ENCODE data around the gene SLCO3A1.

Gene SLCO3A1

GRCh38 chr15:91845720-91846119 lies 7.8 kb upstream of the SLCO3A1 start:
- no peaks in the 10 kb centered on the region for H3K36me3 ChIP-seq
- no peak for TF ChIP-seq CTCF (IDR thresholded peaks at IDR 0.05; ENCODE audit: low read depth, low read length)
- no peak for DNase-seq
- no peak overlapping the region for H3K4me3 ChIP-seq (ENCODE audit: low read depth, low read length)
- no peaks in the 10 kb centered on the region for H3K9me3 ChIP-seq (ENCODE audit: severe bottlenecking)
- peaks cover 70% of the 10 kb centered on the region for H3K27me3 ChIP-seq (ENCODE audit: insufficient read depth, low read depth, severe bottlenecking)
- H3K27ac ChIP-seq = no peak overlapping the region

- Histone ChIP-seq H3K27me3 (ENCODE audit: insufficient read depth, low read depth, severe bottlenecking) (peaks cover 80% of the 10 kb centered on the region), H3K36me3 (no peaks in the 10 kb centered on the region), H3K9me3 (ENCODE audit: severe bottlenecking) (no peaks in the 10 kb centered on the region), H3K4me3 (ENCODE audit: low read depth, low read length) (no peak overlapping the region), H3K27ac (no peak overlapping the region)
- DNase-seq = no peak
- TF ChIP-seq CTCF (IDR thresholded peaks at IDR 0.05; ENCODE audit: low read depth, low read length) = no peak
These were observed 4.3 kb upstream of the SLCO3A1 start for GRCh38 chr15:91849180-91849579.

GRCh38 chr15:91849749-91850161 lies 3.8 kb upstream of the SLCO3A1 start:
- no peak for DNase-seq
- Histone ChIP-seq H3K27me3 (ENCODE audit: insufficient read depth, low read depth, severe bottlenecking) (peaks cover 80% of the 10 kb centered on the region), H3K9me3 (ENCODE audit: severe bottlenecking) (no peaks in the 10 kb centered on the region), H3K36me3 (no peaks in the 10 kb centered on the region), H3K4me3 (ENCODE audit: low read depth, low read length) (no peak overlapping the region), H3K27ac (no peak overlapping the region)
- 0 out of 2 replicates have a peak, but pooled peaks have one; percentile 14 for TF ChIP-seq CTCF (IDR thresholded peaks at IDR 0.05; ENCODE audit: low read depth, low read length)

GRCh38 chr15:91852741-91853510 lies 582 bp upstream of the SLCO3A1 start:
- Histone ChIP-seq H3K27me3 (ENCODE audit: insufficient read depth, low read depth, severe bottlenecking) (peaks cover 76% of the 10 kb centered on the region), H3K4me3 (ENCODE audit: low read depth, low read length) (no peak overlapping the region; the same call in 1 of the 2 replicates), H3K9me3 (ENCODE audit: severe bottlenecking) (no peaks in the 10 kb centered on the region), H3K27ac (no peak overlapping the region), H3K36me3 (no peaks in the 10 kb centered on the region)
- peak; percentile 16 for DNase-seq
- peak; percentile 63 for TF ChIP-seq CTCF (IDR thresholded peaks at IDR 0.05; ENCODE audit: low read depth, low read length)

- H3K9me3 ChIP-seq (ENCODE audit: severe bottlenecking) = no peaks in the 10 kb centered on the region
- no peak for TF ChIP-seq CTCF (IDR thresholded peaks at IDR 0.05; ENCODE audit: low read depth, low read length)
- no peak for DNase-seq
- H3K4me3 ChIP-seq (ENCODE audit: low read depth, low read length) = no peak overlapping the region
- peaks cover 71% of the 10 kb centered on the region for H3K27me3 ChIP-seq (ENCODE audit: insufficient read depth, low read depth, severe bottlenecking)
- H3K36me3 ChIP-seq = no peaks in the 10 kb centered on the region
- H3K27ac ChIP-seq = no peak overlapping the region
These were observed 585 bp downstream of the SLCO3A1 start for GRCh38 chr15:91853948-91854638.

Measured in WERI-Rb-1 (cell line).